ENCODE measurements around the gene DNAJC18.

Gene DNAJC18

DNA sequence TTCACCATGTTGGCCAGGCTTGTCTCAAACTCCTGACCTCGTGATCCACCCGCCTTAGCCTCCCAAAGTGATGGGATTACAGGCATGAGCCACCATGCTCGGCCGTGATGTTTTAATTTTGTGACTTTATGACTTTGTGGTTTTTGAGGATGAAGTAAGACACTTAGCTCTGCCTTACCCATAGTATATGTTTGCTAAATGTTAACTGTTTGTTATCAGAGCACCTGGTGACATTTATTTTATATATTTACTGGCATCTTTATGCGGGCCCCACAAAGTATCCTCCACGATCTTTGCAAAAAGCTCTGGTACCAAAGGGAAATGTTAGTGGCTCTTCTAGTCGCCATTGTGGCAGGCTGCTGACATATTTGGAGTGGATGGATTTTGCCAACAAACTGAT lies 63.0 kb downstream of the DNAJC18 start:
- TF ChIP-seq CTCF (IDR thresholded peaks at IDR 0.05; ENCODE audit: low read depth, low read length), result no peak
- H3K4me3 ChIP-seq (ENCODE audit: low read depth, low read length), result no peak overlapping the region

DNA sequence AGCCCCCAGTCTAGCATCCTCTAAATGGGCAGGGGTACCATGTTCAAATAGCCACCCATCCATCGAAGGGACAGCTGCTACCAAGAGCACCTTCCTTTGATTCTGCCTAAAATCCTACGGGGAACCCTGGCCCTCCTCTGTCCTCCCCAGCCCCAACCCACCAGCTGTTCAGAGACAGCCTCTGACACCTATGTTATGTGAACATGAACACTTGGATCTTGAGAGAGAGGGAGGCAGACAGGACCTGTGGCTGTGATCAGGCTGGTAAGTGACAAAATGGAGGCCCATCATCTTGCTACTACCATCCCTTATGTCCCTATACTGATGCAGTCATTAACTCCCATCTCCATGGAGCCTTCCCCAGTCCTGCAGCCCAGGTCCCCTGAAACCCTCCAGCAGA lies 64.4 kb downstream of the DNAJC18 start:
- TF ChIP-seq CTCF (IDR thresholded peaks at IDR 0.05; ENCODE audit: low read depth, low read length), result no peak
- H3K4me3 ChIP-seq (ENCODE audit: low read depth, low read length), result no peak overlapping the region

- TF ChIP-seq CTCF (IDR thresholded peaks at IDR 0.05; ENCODE audit: low read depth, low read length), result no peak
- H3K4me3 ChIP-seq (ENCODE audit: low read depth, low read length), result no peak overlapping the region
Measured at GRCh38 chr5:139371482-139372435, 67.6 kb downstream of the DNAJC18 start.

- H3K4me3 ChIP-seq (ENCODE audit: low read depth, low read length), result no peak overlapping the region
- no peak for TF ChIP-seq CTCF (IDR thresholded peaks at IDR 0.05; ENCODE audit: low read depth, low read length)
Measured at GRCh38 chr5:139369181-139369580, 70.1 kb downstream of the DNAJC18 start.

DNA sequence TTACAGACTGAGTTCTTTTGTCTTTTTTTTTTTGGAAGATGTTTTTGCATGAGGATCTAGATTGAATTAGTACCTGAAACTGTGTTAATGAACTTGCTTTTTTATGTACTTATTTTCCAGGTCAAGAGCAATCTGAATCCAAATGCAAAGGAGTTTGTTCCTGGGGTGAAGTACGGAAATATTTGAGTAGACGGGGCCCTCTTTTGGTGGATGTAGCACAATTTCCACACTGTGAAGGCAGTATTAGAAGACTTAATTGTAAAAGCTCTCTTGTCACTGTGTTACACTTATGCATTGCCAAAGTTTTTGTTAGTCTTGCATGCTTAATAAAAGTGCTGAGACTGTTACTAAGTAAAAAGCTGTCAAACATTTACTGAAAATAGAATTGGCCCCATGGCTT lies 70.7 kb downstream of the DNAJC18 start:
- TF ChIP-seq CTCF (IDR thresholded peaks at IDR 0.05; ENCODE audit: low read depth, low read length), result no peak
- H3K4me3 ChIP-seq (ENCODE audit: low read depth, low read length), result no peak overlapping the region

DNA sequence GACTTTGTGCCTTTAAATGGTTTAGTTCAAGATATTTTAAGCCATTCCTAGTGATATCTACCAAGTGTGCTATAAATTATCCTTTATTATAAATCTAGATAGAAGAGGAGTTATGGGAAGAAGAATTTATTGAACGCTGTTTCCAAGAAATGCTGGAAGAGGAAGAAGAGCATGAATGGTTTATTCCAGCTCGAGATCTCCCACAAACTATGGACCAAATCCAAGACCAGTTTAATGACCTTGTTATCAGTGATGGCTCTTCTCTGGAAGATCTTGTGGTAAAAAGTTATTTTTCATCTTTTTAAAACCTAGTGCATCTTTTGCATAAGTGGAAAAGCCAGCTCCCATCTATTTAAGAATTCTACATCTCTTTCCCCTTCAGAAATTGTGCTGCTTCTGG lies 74.9 kb downstream of the DNAJC18 start:
- no peak overlapping the region for H3K4me3 ChIP-seq (ENCODE audit: low read depth, low read length)
- no peak for TF ChIP-seq CTCF (IDR thresholded peaks at IDR 0.05; ENCODE audit: low read depth, low read length)

GRCh38 chr5:139363937-139364336 lies 75.4 kb downstream of the DNAJC18 start:
- no peak overlapping the region for H3K4me3 ChIP-seq (ENCODE audit: low read depth, low read length)
- no peak for TF ChIP-seq CTCF (IDR thresholded peaks at IDR 0.05; ENCODE audit: low read depth, low read length)

Measured in WI38 (cell line).